Kidney glomerular epithelial cell (primary cell): ENCODE results near the gene ARGLU1.

Source experiments
- DNase-seq: peaks from one replicate; lab custom pipeline; 2025; lab: John Stamatoyannopoulos, UW

ARGLU1 gene

DNA sequence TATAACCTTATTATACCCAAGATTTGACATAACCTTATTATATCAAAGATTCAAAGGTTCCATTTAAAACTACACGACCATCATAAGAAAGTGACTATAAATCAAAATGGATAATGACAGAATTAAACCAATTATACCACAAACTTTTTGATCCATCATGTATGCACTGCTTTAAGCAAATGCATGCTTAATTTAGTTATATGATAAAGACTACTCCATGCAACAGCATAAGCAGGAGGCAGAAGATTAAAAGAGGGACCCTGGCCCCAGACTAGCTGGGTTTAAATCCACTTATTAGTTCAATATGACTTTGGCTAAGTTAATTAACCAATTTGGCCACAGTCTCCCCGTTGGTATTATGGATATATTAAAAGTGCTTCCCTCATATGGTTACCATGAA, 43.8 kb downstream of the ARGLU1 start:
- no peak for DNase-seq

DNA sequence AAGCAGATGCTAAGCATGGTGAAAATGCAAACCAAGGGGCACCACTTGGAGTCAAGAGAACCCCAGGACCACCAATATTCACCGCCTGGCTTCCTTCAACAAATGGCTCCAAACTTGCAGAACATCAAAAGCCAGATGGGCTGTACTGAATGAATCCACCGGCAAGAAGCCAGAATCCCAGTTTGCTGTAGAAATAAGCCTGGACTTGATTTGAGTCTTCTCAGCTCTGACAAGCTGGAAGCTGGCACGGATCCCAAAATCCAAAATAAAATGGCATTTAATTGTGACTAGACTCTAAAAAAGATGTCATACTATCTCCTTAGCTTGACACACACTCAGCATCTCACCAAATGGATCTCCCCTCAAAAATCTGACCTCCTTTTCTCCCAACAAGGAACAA, 44.4 kb downstream of the ARGLU1 start:
- no peak for DNase-seq

DNA sequence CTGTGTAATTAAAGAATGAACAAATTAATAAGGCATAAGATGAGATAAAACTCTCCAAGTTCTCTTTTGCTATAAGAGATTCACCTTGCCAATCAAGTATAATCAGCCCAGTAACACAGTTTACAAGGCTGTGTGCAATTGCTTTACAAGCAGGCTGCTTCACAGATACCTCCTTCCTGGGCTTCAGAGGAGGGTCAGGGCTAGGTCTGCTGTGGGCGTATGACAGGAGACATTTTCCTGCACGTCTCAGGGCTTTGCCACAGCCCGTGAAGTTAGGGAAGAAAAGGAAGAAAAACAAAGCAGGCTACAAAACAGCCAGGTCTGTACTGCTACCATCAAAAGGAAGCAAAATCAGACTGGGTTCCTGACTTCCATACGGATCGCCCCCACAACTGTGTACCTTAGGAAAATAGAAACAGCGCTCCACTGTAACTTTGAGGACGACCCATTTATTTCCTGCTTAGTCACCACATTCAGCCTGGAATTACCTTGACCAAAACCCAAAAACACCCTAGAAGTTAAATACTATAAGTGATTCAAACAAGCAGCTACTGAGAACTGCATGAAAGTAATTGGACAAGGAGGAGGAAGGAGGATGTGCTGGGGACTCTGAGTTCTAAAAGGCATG, 44.9 kb downstream of the ARGLU1 start:
- DNase-seq, result no peak

DNA sequence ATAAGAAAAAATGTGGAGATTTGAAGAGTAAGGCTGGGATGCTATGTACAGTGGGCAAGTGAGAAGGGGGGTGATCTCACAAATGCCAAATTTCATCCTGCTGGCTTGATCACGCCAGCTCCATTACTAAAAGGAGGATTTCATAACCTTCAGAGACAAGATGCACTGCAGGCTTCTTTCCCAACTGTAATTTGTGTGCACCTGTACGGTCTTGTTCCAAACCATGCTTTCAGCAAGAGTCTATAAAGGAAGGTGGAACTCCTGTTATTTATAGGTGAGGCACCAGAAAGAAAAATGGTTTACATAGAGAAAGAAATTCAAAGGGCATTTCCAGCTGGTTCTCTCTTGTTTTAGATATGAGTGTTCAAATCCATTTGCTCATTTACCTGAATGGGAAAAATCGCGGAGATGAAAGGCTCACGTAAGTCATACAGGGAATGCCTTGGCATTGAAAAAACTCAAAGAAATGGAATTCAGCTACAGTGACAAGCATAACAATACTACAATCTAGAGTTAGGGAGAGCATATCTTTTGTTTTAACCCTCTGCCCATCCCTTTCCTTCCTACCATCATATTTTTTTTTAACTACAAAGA, 45.7 kb downstream of the ARGLU1 start:
- DNase-seq, result no peak

DNA sequence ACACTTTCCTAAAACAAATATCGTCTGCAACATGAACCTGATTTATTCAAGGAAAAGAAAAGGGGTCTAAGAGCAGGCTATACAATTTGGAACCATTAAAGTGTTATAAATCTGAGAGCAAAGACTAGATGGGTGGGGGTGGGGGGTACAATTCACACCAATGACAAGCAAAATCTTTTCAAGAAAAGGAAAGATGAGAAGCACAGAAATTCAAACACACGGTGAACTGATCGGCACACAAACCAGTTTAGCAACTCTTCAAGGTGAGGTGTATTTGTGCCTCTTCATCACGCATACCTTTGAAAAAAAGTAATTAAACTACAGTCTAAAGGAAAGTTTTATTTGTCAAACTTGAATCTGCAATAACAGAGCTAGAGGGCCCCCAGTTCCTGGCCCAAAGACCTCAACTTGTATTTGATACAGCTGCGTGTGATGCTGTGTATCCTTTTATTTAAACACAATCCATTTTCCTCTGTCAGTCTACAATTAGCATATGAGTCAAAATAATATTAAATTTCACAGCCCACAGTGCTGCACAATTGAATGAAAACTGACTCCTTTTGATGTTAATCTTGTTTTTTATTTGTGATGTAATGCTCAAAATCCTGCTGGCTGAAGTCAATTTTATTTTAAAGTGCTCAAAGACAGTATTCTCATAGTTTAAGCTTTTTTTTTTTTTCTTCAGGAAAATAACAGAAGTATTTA, 46.7 kb downstream of the ARGLU1 start:
- DNase-seq, result no peak

DNA sequence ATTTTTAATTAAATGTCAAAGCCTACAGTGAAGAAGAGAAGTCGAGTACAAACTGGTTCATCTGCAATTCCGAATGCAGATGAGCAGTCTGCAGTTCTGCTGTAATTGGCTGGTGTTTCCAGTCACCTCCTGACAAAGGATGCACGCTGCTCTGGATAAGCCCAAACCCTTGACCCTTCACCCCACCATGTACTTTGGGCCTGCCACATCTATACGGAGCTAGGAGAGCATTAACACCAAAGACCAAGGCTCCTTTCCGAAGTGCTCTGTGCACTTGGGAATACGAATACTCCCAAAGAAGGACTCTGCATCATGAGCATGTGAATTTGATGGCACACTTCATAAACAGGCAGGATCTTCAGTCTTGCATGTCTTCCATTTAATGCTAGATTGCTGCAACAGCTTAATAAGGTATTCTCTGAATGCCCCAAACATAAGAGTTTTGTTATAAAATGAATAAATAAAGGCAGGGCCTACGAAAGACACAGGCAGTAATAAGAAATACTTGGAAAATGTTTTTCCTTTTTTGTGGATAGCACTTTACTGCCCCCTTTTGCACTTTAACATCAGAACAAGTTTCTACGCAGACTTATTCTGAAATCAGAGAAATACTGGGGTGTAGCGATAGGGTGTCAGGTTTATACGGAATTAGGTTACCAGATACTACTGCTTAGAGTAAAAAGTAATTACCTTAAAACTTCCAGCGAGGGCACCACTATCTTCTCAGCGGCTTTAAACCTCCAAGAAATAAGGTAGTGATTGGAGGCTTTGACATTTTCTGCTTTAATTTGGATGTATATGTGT, 47.5 kb downstream of the ARGLU1 start:
- no peak for DNase-seq

DNA sequence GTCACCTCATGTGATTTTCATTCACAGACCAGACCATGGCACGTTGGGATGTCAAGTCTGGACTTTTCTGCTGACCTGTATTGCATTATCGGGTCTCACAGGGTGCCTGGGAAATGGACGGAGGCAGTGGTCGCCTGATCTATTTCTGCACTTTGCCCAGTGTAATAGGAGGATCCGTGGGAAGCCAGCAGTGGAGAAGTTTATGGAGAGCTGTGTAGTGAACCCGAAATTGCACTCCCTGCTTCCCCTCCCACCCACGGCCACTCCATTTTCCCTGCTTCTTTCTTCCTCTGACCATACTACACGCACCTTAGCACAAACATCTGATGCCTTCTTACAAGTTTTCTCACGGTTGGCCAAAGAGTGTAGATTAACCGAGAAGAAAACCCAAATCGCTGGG, 49.4 kb downstream of the ARGLU1 start:
- no peak for DNase-seq

DNA sequence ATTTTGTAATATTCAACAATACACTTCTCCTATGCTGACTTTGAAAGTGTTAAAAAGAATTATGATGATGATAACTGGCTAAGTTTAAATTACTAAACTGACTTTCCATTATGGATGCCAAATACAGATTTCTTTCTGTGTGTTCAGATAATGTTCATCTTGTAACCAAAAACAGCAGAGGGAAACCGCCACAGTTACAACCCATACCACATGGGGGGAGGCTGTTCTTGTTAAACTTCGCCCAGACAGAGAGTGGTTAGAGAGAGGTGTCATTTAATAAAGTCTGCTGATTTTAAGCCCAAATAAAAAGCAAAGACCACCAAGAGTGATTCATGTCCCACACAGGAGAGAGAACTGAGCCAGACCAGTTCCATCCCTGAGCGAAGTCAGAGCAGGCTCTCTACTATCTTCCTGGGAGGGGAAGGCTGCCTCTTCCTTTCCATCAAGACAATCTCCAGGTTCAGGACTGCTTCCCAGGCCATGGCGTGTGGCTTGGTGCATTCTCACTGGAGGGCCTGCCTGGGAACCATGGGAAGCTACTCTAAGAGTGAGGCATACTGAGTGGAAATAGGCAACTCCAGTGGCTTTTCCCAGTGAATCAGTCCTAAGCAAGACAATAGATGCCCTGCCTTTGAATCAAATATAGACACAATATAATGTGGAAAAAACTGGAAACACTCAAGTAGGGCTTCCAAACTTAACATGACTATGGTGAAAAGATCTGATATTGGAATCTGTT, 50.7 kb downstream of the ARGLU1 start:
- DNase-seq, result no peak

DNA sequence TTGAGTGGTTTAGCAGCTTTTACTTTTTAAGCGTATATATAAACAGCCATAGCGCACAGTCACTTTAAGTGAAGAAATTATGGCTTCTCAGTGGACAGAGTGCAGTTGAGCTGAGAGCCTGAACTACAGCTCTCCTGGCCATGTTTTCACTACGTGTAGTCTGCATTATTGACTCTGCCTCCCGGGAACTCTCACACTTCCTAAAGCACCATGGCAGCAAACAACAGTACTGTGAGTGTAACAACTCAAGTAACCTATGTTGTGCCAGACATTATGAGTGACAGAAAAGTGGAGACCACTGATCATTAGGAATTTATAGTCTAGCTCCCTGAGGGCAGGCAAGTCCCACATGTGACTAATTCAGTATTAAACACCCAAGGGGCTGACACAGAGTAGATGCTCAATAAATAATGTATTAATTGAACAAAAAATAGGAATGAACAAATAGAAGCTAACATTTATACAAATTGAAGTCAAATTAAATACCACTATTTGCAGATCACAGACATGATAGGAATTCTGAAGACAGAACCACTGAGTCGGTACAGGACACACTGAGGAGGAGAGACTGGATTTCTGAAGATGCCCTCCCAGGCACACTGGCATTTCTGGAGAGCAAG, 52.2 kb downstream of the ARGLU1 start:
- DNase-seq, result no peak

DNA sequence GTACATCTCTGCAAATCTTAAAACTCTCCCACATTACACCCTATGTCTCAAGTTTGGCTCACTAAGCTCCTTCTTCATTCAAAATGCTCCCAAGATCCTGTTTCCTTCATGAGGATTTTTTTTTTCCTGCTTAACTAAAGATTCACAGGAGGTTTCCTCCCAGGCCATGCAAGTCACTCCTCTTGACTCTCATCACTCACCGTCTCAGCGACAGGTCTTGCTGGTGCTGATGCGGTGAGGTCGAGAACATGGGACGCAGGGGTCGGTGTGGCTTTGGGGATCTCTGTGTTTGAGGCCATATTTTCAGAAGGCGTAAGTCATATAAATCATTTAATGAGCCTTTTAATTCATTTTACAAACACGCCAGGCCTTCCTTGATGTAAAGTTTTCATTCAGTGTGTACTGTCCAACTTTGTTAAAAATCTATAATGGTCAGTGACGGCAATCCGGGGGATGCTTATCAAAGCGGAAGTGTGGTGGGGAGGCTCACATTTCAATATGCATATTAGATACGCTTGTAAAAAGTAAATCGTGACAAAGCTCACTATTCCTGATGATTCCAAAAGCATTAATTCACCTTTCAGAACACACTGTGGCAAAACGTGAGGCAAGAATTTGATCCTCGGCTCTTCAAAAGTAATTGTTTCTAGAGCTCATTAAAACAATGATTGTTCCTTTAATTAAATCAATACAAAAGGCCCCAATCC, 52.9 kb downstream of the ARGLU1 start:
- no peak for DNase-seq

DNA sequence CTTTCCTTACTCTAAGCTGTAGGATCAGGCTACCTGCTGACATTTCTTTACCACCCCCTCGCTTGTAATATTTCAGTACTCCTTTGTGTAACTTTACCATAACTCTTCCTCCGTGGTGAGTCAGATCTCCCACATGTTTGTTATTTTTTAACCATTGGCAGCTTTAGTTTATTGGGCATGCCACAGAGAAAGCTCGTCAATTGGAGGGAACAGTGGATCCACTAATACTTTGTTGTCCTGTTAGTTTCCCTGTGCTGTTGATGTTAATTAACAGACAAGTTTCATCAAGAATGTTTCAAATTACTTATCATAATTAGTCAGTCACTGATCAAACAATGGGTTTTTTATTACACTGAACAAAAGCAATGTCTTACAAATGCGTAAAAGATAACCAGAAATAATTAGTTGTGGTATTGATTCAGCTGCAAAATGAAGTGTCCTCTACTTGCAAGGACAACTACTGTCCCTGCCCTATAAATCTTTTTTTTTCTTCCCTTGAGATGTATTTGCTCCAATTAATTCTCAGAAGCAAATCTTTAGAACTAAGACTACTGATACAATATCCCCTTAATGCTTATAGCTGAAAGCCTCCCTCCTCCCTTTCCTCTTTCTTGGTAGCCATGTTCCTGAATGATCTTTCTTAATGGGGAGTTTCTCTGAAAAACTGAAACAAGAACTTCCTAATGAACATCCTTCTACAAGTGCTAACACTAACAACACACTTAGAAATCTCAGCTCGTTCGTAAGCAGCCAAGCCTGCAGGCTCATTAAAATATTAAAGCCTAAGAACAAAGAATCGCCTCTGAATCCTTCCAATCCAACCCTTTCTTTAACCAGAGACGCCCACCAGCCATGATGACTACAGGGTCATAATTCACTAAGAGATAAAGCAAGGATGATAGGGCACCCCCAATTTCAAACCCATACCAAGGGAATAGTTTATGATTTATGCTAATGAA, 54.6 kb downstream of the ARGLU1 start:
- peak; percentile 21 for DNase-seq

DNA sequence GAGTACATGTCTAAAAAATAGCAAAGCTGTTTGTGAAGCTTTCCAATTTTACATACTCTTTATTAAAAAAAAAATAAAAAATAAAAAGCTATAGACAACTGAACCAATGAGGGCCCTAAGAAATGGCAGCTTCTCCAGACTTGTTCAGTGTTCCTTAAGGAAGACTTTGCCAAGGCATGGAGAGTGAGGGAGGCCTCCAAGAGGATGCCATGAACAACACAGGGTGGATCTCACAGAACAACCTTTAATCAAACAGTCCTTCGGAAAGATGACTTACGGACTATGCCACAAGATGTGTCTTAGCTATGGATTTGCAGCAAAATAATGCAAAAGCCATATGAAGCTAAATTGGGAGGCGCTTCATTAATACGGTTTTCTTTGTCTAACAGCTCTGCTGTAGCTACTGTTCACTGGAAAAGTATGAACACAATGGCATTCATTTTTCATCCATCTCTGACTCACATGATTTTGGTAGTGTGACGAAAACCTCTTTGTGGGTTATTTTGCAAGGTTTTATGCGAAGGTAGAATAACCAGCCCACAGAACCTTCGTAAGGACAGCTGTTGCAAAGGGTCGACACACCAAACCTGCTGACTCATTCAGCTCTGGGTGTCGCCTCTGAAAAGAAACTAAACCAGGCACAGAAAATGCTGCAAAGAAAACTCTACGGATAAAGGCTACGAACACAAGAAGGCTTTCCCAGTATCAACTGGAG, 60.2 kb downstream of the ARGLU1 start:
- peak; percentile 23 for DNase-seq

DNA sequence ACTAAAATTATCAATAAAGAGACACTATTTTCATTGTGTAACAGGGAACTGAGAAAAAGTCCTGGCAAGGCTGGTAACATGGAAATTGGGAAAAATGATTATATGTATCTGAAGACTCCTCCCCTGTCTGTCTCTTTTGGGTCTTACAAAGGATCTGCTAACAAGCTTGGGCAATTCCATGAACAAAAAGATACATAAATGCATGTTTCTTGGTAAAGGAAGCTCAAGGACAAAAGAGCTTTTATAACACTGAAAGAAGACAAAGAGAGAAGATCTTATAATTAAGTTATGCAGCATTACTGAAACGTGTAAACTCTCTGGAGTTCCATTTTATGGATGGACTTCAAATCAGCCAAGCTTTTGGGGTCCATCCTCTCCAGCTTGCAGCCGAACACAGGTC, 61.7 kb downstream of the ARGLU1 start:
- DNase-seq, result no peak

DNA sequence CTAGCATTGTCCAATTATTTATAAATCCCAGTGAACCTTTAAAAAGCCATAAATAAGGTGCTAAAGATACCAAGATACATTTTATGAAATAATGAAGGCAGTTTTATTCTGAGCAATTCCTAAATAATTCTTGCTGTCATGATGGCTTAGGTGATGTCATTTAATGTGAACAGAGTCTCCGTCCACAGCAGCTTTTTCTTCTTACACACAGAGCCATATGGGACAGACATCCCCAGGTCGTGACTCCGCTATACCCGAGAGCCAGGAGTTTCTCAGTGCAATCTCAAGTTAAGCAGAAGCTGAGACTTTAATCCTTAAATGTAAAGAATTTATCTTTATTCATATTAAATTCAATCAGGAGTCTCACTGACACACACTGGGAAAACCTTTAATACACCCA, 62.2 kb downstream of the ARGLU1 start:
- no peak for DNase-seq

DNA sequence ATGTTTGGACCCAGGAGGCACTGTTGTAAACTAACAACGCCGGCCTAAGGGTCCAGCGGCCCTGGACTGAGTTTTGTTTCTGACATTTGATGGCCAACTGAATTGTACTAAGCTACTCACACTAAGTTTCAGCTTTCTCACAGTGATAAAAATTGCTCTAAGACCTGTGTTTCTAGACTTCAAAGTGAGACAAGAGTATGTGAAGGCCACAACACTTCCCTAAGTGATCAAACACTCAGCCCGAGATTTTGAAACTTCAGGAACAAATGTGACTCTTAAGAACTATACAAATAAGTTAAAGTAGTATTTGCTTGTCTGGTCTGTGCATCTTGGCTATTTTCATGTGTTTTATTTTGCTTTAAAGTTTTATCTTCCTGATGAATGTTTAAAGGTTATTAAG, 62.6 kb downstream of the ARGLU1 start:
- DNase-seq, result no peak

DNA sequence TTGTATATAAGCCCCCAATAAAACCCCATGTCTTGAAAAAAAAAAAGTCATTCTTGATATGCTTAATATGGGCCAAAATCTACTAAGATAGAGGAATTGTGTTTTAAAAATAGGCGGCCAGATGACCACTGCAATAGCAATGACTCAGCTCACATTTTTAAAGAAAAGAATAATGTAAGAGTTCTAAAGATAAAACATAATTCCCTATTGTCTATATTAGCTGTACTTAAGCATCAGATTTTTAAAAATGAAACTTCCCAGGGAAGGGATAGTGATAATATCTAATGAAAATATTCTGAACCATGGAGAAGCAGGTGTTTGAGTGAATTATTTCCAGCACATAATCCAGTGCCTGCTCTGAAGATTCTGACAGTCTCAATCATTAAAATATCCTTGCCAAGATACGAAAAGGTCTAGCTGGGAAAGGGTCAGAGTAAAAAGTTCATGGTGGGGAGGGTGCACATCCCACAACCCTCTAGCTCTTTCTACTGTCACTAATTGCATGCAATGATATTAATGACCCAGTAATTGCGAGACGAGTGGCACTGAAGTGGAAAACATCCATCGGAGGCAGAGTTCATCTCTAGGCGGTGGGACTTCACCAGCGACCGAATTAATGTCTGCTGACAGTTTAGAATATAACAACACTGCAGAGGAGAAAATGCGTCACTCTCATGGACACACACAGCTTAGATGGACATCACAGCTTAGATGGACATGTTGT, 64.0 kb downstream of the ARGLU1 start:
- DNase-seq, result no peak

DNA sequence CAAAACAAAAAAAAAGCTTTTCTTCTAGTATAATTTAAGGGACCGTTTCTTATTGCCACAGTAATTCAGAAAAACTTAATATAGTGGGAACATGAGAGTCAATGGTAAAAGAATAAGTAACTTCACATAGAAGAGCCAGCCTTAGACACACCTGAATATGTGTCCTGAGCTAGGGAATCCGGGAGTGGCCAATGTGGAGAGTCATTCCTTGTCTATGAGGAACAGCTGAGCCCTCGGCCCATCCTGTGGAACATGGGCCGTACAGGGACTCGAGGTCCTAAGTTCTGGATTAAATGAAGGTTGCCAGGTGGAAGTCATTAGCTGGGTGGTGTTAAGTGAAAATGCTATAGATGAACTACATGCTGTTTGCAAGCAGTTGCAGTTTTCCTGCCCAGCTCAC, 64.7 kb downstream of the ARGLU1 start:
- no peak for DNase-seq

DNA sequence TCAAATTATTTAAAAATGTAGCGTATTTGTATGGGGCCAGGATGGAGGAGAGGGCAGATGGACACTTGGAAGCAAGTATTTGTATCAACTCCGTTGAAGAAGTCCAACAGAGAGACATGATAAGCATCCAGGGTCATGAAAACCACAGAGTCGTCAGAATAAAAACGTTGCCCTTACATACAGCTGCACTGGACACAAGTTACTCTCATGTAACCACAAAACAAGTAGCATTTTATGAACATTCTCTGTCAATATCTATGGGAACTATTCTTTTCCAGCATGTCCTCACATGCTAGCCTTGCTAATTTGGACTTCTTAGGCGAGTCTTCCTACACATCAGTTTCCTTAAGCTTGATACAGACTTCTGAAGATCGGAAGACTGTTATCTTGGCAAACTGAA, 67.5 kb downstream of the ARGLU1 start:
- DNase-seq, result no peak

DNA sequence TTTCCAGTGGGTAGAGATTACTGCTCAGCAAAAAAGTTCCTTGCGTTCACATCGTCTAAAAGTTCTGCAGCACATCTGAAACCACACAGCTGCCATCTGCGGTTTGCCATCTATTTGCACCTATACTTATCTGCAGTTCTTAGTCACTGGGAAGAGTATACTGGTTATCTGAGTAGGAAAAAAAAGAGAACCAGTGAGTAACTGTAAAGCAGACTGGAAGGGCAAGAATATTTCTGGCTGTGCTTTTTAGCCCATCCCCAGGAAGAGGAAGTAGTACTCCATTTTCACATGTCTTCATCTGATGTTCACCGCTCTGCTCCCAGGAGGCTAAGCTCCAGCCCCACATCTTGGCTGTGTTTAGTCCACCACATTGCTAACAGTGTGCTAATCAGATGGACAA, 68.0 kb downstream of the ARGLU1 start:
- DNase-seq, result no peak
